Left ventricle myocardium superior (tissue), 1 donor: ENCODE data around the gene SMG9. TPM values are rescaled to one million over a fixed set of nuclear protein-coding genes. Genes with fewer than 3 reads are reported as not detected.
A peak's percentile ranks its signal among the peaks of the same experiment; 100 is the strongest.

ENCODE experiments used
- ATAC-seq: fragments of 200-7000 bp; cut with Tn5 transposase; one replicate; pipeline ENCODE4 v1.9.1; 2020; ENCODE audit warnings: mild to moderate bottlenecking, moderate library complexity
- DNase-seq: peaks from one replicate; pipeline ENCODE4 v3.0.0-alpha.2; 2020
- intact Hi-C: fragments of 100-400 bp; cut with micrococcal nuclease; formaldehyde crosslinking; loops from one replicate; pipeline ENCODE4 v1.11.0; 2022
- long read RNA-seq: library from polyadenylated mRNA; unstranded; transcript quantifications from one replicate; pipeline ENCODE4 v2.0.0, GENCODE V29; 2021
- total RNA-seq: library from RNA; stranded (reverse); fragmentation: NEBNext Ultra II Directional; extraction: Animal tissue kit (Norgen Biotek cat#: 25700); gene quantifications from one replicate; pipeline ENCODE4 v1.2.1, GENCODE V29; 2021
- donor health status: DM: no; HTN: yes; CAD: no; lungs with severe emphysema.

SMG9 gene
- 17.9 TPM for total RNA-seq
- long read RNA-seq, partial matches to known transcripts: 5 of 7 reads
- long read RNA-seq, other reads (novel, unspliced or antisense): 2 of 7 reads

- intact Hi-C loops: no loop called here
- ATAC-seq (peak; percentile 96), DNase-seq (peak; percentile 99)
These were observed at the start of gene SMG9 for GRCh38 chr19:43754503-43755255. Gene SMG9 (minus strand): TSS chr19:43754962. CDS start chr19:43750741, 4,221 bp downstream.

- intact Hi-C loops: no loop called here
- DNase-seq (no peak), ATAC-seq (no peak)
These were observed 49.7 kb upstream of the SMG9 start for GRCh38 chr19:43804432-43804831.

GRCh38 chr19:43802216-43802951 lies 47.6 kb upstream of the SMG9 start, which contains the start of gene LYPD5:
Gene LYPD5 (minus strand): TSS chr19:43802447. CDS start chr19:43802380, 67 bp downstream.
- no peak for DNase-seq
- ATAC-seq: no peak
- intact Hi-C loops: no loop called here

- no peak for DNase-seq
- peak; percentile 53 for ATAC-seq
- intact Hi-C loops: no loop called here
These were observed 44.9 kb upstream of the SMG9 start for GRCh38 chr19:43799502-43800142.

GRCh38 chr19:43798546-43799409 lies 44.0 kb upstream of the SMG9 start:
- intact Hi-C loops: no loop called here
- ATAC-seq (peak; percentile 66), DNase-seq (no peak)

DNA sequence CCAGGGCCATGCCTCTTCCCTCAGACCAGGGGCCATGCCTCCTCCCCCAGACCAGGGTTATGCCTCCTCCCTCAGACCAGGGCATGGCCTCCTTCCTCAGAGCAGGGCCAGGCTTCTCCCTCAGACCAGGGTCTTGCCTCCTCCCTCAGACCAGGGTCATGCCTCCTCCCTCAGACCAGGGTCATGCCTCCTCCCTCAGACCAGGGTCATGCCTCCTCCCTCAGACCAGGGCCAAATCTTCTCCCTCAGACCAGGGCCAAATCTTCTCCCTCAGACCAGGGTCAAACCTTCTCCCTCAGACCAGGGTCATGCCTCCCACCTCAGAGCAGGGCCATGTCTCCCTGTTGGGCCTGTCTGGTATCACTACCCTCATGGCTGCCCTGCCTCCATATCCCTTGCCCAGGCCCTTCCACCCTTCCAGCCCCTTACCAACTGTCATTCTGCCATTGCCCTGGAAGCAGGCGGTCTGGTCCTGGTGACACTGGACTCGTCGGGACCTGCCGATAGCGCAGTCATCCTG lies 43.3 kb upstream of the SMG9 start:
- intact Hi-C loops: no loop called here
- ATAC-seq (no peak), DNase-seq (no peak)

GRCh38 chr19:43797556-43797955 lies 42.8 kb upstream of the SMG9 start:
- ATAC-seq: no peak

DNA sequence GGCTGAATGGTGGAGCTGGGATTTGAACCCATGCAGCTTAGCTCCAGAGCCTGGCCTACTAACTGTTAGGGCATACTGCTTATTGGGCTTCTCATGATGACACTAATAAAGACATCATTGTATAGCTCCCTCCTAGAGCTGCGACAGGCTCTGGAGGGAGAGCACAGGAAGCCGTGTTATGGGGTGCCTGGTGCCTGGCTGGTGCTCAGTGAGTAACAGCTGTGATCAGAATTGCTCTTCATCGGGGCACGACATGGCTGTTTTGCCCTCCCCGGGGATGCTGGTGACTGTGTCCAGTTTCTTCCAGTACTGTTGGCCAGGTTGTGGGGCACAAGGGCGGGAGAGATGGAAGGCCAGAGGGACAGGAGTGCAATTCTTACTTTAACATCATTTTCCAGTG lies 42.4 kb upstream of the SMG9 start:
- no peak for DNase-seq
- intact Hi-C loops: no loop called here
- ATAC-seq: no peak

More at GRCh38 chr19:43797556-43797955, 42.8 kb upstream of the SMG9 start:
- no peak for DNase-seq
- intact Hi-C loops: no loop called here

- DNase-seq (no peak), ATAC-seq (no peak)
- intact Hi-C loops: no loop called here
These were observed 35.8 kb upstream of the SMG9 start for GRCh38 chr19:43790587-43790986.

DNA sequence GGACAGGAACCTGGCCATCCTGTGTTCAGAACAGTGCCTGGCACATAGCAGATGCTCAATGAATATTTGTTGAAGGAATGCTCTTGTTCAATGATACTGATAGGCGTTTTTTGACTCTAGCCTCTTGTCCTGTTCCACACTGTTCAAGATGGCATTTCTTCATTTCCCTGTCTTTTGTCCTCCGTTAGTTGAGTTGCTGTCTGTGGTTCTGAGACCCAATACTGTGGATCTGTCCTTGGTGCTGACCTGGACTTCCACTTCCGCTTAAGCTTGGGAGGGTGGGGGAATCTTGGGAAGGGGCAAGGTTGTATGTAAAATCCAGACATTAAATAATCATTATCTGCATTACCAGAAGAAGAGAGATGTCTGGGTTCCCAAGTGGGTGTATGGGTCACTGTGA lies 34.3 kb upstream of the SMG9 start:
- DNase-seq (no peak), ATAC-seq (no peak)
- intact Hi-C loops: loop anchor here (5.0 kb wide), 1 partner anchor 42 kb away; no protein-coding TSS in a partner anchor

DNA sequence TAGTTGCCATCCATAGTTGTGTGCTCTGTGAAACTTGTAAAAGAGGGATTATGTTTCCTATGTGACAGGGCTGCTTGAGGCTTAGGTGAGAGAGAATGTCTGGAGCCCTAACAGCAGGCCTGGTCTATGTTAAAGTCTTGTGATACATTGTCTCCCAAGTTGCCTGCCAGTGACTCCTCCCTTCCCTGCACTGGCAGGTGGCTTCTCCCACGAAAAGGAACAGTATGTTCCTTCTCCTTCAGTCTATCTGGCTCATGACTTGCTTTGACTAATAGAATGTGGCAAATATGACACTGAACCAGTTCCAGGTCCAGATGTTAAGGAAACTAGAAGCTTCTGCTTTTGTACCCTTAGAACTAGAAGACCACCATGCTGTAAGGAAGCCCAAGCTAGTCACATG lies 31.9 kb upstream of the SMG9 start:
- intact Hi-C loops: loop anchor here (5.0 kb wide), 1 partner anchor 39 kb away; no protein-coding TSS in a partner anchor
- no peak for DNase-seq
- ATAC-seq: no peak

- DNase-seq: peak; percentile 53
- peak; percentile 81 for ATAC-seq
- intact Hi-C loops: loop anchor here (5.0 kb wide), 1 partner anchor 38 kb away; no protein-coding TSS in a partner anchor
These were observed 30.4 kb upstream of the SMG9 start for GRCh38 chr19:43784981-43785808.

DNA sequence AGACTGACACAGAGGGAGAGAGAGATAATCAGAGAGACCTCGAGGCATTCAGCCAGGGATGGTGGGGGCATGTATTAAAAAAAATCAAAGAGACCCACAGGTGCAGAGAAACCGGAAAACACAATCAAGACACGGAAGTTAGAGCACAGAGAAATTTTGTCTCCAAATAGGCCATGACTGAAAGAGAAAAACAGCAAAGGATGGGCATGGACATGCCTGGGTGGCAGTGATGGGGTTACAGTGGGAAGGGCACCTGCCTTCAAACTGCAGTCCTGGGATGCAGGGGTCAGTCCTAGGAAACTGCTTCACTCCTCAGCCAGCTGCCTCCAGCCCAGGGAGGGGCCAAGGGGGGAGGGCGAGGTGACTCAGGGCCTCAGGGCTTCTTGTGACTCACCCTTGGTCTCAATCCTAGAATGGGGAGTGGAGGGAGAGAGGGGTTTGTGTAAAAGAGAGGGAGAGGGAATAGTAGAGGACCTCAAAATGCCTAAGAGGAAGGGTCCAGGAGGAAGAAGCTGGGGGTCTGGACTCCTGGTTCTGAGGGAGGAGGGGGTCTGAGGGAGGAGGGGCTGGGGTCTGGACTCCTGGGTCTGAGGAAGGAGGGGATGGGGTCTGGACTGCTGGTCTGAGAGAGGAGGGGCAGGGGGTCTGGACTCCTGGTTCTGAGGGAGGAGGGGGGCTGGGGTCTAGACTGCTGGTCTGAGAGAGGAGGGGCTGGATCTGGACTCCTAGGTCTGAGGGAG lies 29.6 kb upstream of the SMG9 start:
- no peak for DNase-seq
- intact Hi-C loops: no loop called here
- ATAC-seq: peak; percentile 53

DNA sequence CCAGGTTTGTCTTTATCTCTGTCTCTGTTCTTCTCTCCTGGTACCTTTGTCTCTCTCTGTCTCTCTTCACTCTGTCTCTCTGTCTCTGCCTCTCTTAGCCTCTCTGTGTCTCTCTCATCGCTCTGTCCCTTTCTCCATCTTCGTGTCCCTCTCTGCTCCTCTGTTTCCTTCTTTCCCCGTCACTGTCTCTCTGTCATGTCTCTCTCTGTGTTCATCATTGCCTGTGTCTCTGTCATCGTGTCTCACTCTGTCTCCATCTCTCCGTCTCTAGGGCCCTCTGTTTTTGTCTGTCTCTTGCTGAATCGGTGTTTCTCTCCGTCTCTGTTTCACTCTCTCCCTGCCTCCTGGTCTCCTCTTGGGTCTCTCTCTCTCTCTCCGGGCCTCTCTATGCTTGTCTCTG lies 28.9 kb upstream of the SMG9 start:
- ATAC-seq (no peak), DNase-seq (no peak)
- intact Hi-C loops: no loop called here

GRCh38 chr19:43782689-43783231 lies 28.0 kb upstream of the SMG9 start:
- ATAC-seq: no peak
- DNase-seq: no peak
- intact Hi-C loops: no loop called here

DNA sequence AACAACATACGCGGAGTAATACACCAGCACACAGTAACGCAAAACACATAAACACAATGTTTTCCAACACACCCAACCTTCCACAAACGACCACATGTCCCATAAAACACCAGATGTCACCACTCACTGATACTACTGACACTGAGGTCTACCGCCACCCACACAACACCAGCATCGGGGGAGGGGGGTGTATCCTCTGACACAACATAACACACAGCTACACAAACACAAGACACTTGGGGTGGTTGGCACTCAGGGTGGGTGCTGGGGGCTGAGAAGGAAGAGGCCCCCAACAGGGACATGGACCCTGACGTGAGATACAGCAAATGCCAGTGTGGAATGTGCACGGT lies 27.5 kb upstream of the SMG9 start:
- no peak for ATAC-seq
- DNase-seq: no peak
- intact Hi-C loops: no loop called here
